Activated T-cell treated with anti-CD3 and anti-CD28 coated beads for 48 hours (primary cell): ENCODE results near the gene FAXDC2.
"Not testable (repeated sequence)": the region's sequence is repeated elsewhere in the genome, so short reads cannot be mapped to it uniquely, and the experiment has no call there.

Experiments
- DNase-seq: peaks from one replicate; pipeline ENCODE4 v3.0.0-alpha.2; 2020; ENCODE audit warnings: low read depth

Gene FAXDC2

GRCh38 chr5:154860765-154861164 is 10.4 kb upstream of the FAXDC2 start:
- no peak for DNase-seq

GRCh38 chr5:154860123-154860522 is 9.7 kb upstream of the FAXDC2 start:
- DNase-seq: peak; percentile 21

GRCh38 chr5:154858972-154859871 is 8.8 kb upstream of the FAXDC2 start:
- no peak for DNase-seq

GRCh38 chr5:154858297-154858971 is 8.0 kb upstream of the FAXDC2 start, which contains the start of gene CNOT8:
Gene CNOT8 (plus strand): TSS chr5:154858627. CDS start chr5:154863279, 4,652 bp downstream.
- DNase-seq: peak; percentile 97

GRCh38 chr5:154857530-154858296 is 7.3 kb upstream of the FAXDC2 start:
- peak; percentile 79 for DNase-seq

- no peak for DNase-seq
Measured at GRCh38 chr5:154851351-154851750, 948 bp upstream of the FAXDC2 start.

- DNase-seq: no peak
Measured at GRCh38 chr5:154849791-154850201, 607 bp downstream of the FAXDC2 start.

GRCh38 chr5:154849264-154849785 is 1.1 kb downstream of the FAXDC2 start:
- no peak for DNase-seq

GRCh38 chr5:154844809-154845208 is 5.6 kb downstream of the FAXDC2 start:
- DNase-seq: no peak

GRCh38 chr5:154842689-154843530 is 7.5 kb downstream of the FAXDC2 start:
- DNase-seq: no peak

GRCh38 chr5:154841273-154841661 is 9.1 kb downstream of the FAXDC2 start:
- DNase-seq: no peak

- no peak for DNase-seq
Measured at GRCh38 chr5:154840435-154841272, 9.7 kb downstream of the FAXDC2 start.

- DNase-seq: no peak
Measured at GRCh38 chr5:154837009-154837901, 13.1 kb downstream of the FAXDC2 start.

- no peak for DNase-seq
Measured at GRCh38 chr5:154836225-154836624, 14.2 kb downstream of the FAXDC2 start.

- not testable (repeated sequence) for DNase-seq
Measured at GRCh38 chr5:154835701-154836052, 14.7 kb downstream of the FAXDC2 start.

GRCh38 chr5:154834053-154834452 is 16.4 kb downstream of the FAXDC2 start:
- no peak for DNase-seq

GRCh38 chr5:154832804-154833203 is 17.6 kb downstream of the FAXDC2 start:
- not testable (repeated sequence) for DNase-seq

- no peak for DNase-seq
Measured at GRCh38 chr5:154831451-154831850, 19.0 kb downstream of the FAXDC2 start.

- DNase-seq: no peak
Measured at GRCh38 chr5:154830596-154830995, 19.8 kb downstream of the FAXDC2 start.
